Measurements from ENCODE around the gene ROMO1.

The ROMO1 gene

DNA sequence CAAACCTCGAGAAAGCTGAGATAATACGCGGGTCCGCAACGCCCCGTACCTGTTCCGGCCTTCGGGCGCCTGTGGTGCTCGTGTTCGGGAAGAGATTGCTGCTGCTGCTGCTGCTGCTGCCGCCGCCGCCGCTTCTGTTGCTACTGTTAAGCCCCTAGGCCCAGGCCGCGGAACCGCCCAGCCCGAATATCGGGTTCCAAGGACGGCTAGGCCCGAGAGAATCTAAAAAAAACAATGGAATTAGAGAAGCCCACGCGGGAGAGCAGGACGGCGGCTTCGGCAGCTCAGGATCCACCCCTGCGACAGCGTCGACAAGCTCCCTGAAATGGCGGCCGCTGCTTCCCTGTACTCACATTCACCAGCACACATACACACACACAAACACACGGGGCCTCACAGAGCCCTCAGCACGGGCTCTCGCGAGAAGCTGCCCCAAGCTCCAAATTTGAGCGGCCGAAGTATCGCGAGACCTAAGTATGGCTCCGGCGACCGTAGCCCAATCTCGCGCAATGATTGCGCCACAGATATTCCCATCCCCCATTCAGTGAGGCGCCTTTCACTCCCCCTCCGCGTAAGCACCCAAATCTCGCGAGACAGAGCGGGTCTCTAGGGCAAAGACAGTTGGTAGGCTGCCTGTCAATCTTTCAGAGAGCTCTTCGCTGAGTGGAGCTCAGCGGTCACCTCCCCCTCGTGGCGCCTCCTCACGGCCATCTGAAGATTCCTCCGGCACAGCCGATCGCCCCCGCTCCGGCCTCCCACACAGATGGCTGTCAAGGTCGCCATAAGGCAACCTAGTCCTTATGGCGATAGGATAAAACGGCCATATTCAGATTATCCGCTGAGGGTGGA, 42.9 kb downstream of the ROMO1 start, which contains the start of gene RBM39 (continued):
- TF ChIP-seq KLF1 (tag by site-specific recombination; IDR thresholded peaks at IDR 0.05), result no peak
- TF ChIP-seq TRIM28 (IDR thresholded peaks at IDR 0.05; ENCODE audit: borderline replicate concordance, low read length), result no peak; the same call in 1 of the 2 replicates
- TF ChIP-seq MZF1 (tag by site-specific recombination; IDR thresholded peaks at IDR 0.05; ENCODE audit: borderline replicate concordance), result no peak
- no peak for TF ChIP-seq ZNF521 (tag by site-specific recombination; IDR thresholded peaks at IDR 0.05)
- no peak for TF ChIP-seq ZNF670 (tag by site-specific recombination; IDR thresholded peaks at IDR 0.05; ENCODE audit: low read depth)
- peak; percentile 13; the same call in 1 of the 2 replicates for TF ChIP-seq REST (tag by site-specific recombination; IDR thresholded peaks at IDR 0.05)
- TF ChIP-seq ZNF2 (tag by site-specific recombination; IDR thresholded peaks at IDR 0.05), result peak; percentile 78
- TF ChIP-seq ZNF791 (tag by site-specific recombination; IDR thresholded peaks at IDR 0.05), result no peak
- TF ChIP-seq ZNF549 (tag by site-specific recombination; IDR thresholded peaks at IDR 0.05), result no peak
- no peak for TF ChIP-seq ZNF223 (tag by site-specific recombination; IDR thresholded peaks at IDR 0.05)
- no peak for TF ChIP-seq GLI4 (tag by site-specific recombination; IDR thresholded peaks at IDR 0.05)
- peak; percentile 81 for TF ChIP-seq ZNF843 (tag by site-specific recombination; IDR thresholded peaks at IDR 0.05)
- no peak; the same call in none of the 2 replicates for TF ChIP-seq ZSCAN30 (tag by site-specific recombination; IDR thresholded peaks at IDR 0.05)
- 0 out of 2 replicates have a peak, but pooled peaks have one; percentile 20 for TF ChIP-seq ZBTB48 (tag by site-specific recombination; IDR thresholded peaks at IDR 0.05)
- peak; percentile 14; the same call in 1 of the 2 replicates for TF ChIP-seq ZNF664 (tag by site-specific recombination; IDR thresholded peaks at IDR 0.05)
- peak; percentile 99 for TF ChIP-seq KLF16 (tag by site-specific recombination; IDR thresholded peaks at IDR 0.05)
- peak; percentile 94 for TF ChIP-seq ZNF629 (tag by site-specific recombination; IDR thresholded peaks at IDR 0.05)
- TF ChIP-seq, protein P1, sequence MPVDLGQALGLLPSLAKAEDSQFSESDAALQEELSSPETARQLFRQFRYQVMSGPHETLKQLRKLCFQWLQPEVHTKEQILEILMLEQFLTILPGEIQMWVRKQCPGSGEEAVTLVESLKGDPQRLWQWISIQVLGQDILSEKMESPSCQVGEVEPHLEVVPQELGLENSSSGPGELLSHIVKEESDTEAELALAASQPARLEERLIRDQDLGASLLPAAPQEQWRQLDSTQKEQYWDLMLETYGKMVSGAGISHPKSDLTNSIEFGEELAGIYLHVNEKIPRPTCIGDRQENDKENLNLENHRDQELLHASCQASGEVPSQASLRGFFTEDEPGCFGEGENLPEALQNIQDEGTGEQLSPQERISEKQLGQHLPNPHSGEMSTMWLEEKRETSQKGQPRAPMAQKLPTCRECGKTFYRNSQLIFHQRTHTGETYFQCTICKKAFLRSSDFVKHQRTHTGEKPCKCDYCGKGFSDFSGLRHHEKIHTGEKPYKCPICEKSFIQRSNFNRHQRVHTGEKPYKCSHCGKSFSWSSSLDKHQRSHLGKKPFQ (tag by site-specific recombination; IDR thresholded peaks at IDR 0.05), result 0 out of 2 replicates have a peak, but pooled peaks have one; percentile 32
- TF ChIP-seq TSHZ1 (tag by site-specific recombination; IDR thresholded peaks at IDR 0.05; ENCODE audit: borderline replicate concordance), result peak; percentile 83
- TF ChIP-seq ZNF660 (tag by site-specific recombination; IDR thresholded peaks at IDR 0.05), result peak; percentile 59
- TF ChIP-seq, protein P2, sequence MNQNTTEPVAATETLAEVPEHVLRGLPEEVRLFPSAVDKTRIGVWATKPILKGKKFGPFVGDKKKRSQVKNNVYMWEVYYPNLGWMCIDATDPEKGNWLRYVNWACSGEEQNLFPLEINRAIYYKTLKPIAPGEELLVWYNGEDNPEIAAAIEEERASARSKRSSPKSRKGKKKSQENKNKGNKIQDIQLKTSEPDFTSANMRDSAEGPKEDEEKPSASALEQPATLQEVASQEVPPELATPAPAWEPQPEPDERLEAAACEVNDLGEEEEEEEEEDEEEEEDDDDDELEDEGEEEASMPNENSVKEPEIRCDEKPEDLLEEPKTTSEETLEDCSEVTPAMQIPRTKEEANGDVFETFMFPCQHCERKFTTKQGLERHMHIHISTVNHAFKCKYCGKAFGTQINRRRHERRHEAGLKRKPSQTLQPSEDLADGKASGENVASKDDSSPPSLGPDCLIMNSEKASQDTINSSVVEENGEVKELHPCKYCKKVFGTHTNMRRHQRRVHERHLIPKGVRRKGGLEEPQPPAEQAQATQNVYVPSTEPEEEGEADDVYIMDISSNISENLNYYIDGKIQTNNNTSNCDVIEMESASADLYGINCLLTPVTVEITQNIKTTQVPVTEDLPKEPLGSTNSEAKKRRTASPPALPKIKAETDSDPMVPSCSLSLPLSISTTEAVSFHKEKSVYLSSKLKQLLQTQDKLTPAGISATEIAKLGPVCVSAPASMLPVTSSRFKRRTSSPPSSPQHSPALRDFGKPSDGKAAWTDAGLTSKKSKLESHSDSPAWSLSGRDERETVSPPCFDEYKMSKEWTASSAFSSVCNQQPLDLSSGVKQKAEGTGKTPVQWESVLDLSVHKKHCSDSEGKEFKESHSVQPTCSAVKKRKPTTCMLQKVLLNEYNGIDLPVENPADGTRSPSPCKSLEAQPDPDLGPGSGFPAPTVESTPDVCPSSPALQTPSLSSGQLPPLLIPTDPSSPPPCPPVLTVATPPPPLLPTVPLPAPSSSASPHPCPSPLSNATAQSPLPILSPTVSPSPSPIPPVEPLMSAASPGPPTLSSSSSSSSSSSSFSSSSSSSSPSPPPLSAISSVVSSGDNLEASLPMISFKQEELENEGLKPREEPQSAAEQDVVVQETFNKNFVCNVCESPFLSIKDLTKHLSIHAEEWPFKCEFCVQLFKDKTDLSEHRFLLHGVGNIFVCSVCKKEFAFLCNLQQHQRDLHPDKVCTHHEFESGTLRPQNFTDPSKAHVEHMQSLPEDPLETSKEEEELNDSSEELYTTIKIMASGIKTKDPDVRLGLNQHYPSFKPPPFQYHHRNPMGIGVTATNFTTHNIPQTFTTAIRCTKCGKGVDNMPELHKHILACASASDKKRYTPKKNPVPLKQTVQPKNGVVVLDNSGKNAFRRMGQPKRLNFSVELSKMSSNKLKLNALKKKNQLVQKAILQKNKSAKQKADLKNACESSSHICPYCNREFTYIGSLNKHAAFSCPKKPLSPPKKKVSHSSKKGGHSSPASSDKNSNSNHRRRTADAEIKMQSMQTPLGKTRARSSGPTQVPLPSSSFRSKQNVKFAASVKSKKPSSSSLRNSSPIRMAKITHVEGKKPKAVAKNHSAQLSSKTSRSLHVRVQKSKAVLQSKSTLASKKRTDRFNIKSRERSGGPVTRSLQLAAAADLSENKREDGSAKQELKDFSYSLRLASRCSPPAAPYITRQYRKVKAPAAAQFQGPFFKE (tag by site-specific recombination; IDR thresholded peaks at IDR 0.05; ENCODE audit: borderline replicate concordance), result no peak
- no peak for TF ChIP-seq SCRT2 (tag by site-specific recombination; IDR thresholded peaks at IDR 0.05)
- no peak for TF ChIP-seq ZNF214 (tag by site-specific recombination; IDR thresholded peaks at IDR 0.05; ENCODE audit: borderline replicate concordance)
- TF ChIP-seq ZBTB8A (tag by site-specific recombination; IDR thresholded peaks at IDR 0.05), result peak; percentile 71
- TF ChIP-seq HOXD13 (CRISPR knock-in tag; IDR thresholded peaks at IDR 0.05; ENCODE audit: borderline replicate concordance), result no peak
